ENCODE results near the gene CDADC1.

- TF ChIP-seq EZH2phosphoT487 (IDR thresholded peaks at IDR 0.05; ENCODE audit: insufficient read depth, low read depth) (no peak), EZH2 (IDR thresholded peaks at IDR 0.05; ENCODE audit: insufficient read depth, poor library complexity, severe bottlenecking) (no peak)
Observed at GRCh38 chr13:49308097-49308875, 60.6 kb downstream of the CDADC1 start.

All from GM23248 (cell line).